ENCODE measurements around the gene SLC38A6.

Gene SLC38A6

GRCh38 chr14:60980811-60981632 lies at the start of gene SLC38A6, which contains the start of gene TRMT5:
Gene SLC38A6 (plus strand): TSS chr14:60981245. CDS start chr14:60981278, 33 bp downstream.
Gene TRMT5 (minus strand): TSS chr14:60981079. CDS start chr14:60980973, 106 bp downstream.
- DNase-seq = peak; percentile 91

DNA sequence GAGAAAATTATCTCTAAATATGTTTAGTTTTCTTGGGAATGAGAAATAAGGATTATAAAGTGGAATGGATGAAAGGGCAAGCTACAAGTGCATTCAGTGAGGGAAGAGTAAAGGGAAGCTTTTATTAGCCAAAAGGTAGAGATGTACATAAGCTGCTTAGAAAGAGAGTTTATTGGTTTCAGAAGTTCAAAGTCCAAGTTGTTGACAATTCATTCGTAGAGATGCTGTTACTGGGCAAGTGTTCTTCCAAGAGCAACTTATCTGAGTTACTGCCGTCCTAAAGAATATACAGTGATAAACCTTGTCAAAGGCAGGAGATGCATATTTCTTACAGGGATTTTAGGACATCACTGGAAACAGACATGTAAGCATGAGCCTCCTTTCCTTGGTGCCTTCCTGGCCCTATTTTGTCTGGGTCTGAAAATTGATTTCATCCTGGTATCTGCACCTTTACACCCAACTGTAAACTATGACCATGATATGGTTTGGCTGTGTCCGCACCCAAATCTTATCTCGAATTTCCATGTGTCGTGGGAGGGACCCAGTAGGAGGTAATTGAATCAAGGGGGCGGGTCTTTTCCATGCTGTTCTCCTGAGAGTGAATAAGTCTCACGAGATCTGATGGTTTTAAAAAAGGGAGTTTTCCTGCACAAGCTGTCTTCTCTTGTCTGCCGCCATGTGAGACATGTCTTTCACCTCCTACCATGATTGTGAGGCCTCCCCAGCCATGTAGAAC lies 47.0 kb upstream of the SLC38A6 start:
- no peak for DNase-seq

DNA sequence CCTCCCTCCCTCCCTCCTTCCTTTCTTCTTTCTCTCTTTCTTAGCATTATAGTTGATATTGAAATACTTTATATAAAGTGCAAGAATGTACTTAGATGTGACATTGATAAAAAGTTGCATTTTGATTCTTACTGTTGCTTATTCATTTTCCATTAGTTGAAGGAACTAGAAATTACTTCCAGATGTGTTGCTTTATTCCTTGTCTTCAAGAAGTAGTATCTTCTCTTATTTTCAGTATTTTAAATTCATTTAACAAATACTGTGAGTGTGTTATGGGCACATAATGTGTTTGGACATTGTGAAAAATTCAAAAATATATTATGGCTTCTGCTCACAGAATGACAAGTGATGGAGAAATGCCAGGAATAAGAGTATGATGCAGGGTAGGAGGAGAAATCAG lies 45.7 kb upstream of the SLC38A6 start:
- no peak for DNase-seq

- no peak for DNase-seq
Measured at GRCh38 chr14:60943637-60944032, 37.4 kb upstream of the SLC38A6 start.

GRCh38 chr14:60944204-60944603 lies 36.8 kb upstream of the SLC38A6 start:
- DNase-seq = no peak

- DNase-seq = no peak
Measured at GRCh38 chr14:60945984-60946383, 35.1 kb upstream of the SLC38A6 start.

GRCh38 chr14:60946773-60947172 lies 34.3 kb upstream of the SLC38A6 start:
- no peak for DNase-seq

- DNase-seq = no peak
Measured at GRCh38 chr14:60951776-60952435, 29.1 kb upstream of the SLC38A6 start.

DNA sequence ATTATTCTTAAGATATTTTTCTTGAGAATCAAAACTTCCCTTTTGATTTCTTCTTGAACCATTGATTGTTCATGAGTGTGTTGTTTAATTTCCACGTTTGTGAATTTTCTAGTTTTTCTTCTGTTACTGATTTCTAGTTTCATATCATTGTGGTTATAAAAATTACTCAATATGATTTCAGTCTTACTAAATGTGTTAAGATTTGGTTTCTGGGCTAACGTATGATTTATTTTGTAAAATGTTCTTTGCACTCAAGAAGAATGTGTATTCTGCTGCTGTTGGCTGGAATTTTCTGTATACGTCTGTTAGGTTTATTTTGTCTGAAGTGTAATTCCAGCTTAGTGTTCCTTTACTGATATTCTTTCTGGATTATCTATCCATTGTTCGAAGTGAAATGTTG lies 24.8 kb upstream of the SLC38A6 start:
- DNase-seq = no peak

DNA sequence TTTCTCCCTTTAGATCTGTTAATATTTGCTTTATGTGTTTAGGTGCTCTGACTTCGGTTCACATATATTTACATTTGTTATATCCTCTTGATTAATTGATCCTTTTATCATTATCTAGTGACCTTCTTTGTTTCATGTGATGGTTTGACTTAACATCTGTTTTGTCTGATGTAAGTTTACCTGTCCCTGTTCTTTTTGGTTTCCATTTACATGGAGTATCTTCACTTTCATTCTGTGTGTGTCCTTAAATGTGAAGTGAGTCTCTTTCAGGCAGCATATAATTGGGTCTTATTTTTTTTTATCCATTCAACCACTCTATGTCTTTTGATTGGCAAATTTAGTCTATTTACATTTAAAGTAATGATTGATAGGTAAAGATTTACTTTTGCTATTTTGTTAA lies 24.4 kb upstream of the SLC38A6 start:
- DNase-seq = no peak

- no peak for DNase-seq
Measured at GRCh38 chr14:60958146-60958545, 22.9 kb upstream of the SLC38A6 start.

GRCh38 chr14:60963761-60964160 lies 17.3 kb upstream of the SLC38A6 start:
- DNase-seq = no peak

- DNase-seq = no peak
Measured at GRCh38 chr14:60964904-60965303, 16.1 kb upstream of the SLC38A6 start.

GRCh38 chr14:60965402-60965801 lies 15.6 kb upstream of the SLC38A6 start:
- DNase-seq = no peak

DNA sequence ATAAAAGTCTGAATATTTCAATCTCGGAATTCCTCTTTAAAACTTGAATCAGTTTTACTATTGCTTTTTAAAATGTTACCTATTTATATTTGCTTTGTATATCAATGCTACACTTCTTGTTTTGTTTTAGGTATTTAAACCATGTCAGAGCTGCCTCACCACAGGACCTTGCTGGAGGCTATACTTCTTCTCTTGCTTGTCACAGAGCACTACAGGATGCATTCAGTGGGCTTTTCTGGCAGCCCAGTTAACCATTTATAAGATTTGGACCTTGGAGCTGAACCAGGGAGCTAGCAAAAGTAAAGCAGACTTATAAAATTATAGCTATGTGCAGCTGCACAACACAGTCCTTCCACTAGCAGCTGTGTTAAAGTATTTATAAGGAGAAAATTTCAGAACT lies 12.9 kb upstream of the SLC38A6 start:
- no peak for DNase-seq

GRCh38 chr14:60968671-60969070 lies 12.4 kb upstream of the SLC38A6 start:
- no peak for DNase-seq

- no peak for DNase-seq
Measured at GRCh38 chr14:60970146-60970545, 10.9 kb upstream of the SLC38A6 start.

- no peak for DNase-seq
Measured at GRCh38 chr14:60971271-60971670, 9.8 kb upstream of the SLC38A6 start.

GRCh38 chr14:60972295-60972694 lies 8.8 kb upstream of the SLC38A6 start:
- DNase-seq = no peak

- no peak for DNase-seq
Measured at GRCh38 chr14:60973070-60973469, 8.0 kb upstream of the SLC38A6 start.

GRCh38 chr14:60974090-60974651 lies 6.9 kb upstream of the SLC38A6 start:
- DNase-seq = no peak

- DNase-seq = no peak
Measured at GRCh38 chr14:60975551-60975950, 5.5 kb upstream of the SLC38A6 start.

- DNase-seq = no peak
Measured at GRCh38 chr14:60977847-60978246, 3.2 kb upstream of the SLC38A6 start.

Measured in CD4-positive, alpha-beta T cell treated with Interleukin-15 for 1 hour (primary cell).